Endothelial cell of umbilical vein (primary cell): ENCODE results near the gene SPATS1.

Source experiments
- CTCF ChIP-seq, 2 donors: IDR thresholded peaks; 1 replicate in 1 of 2; 2 replicates in 1 of 2; pipeline ENCODE4 v1.5.1; 2011; ENCODE audit warnings: low read length in 2 of 2, mild to moderate bottlenecking in 2 of 2, moderate library complexity in 2 of 2, control low read depth in 1 of 2, inconsistent platforms in 1 of 2, low read depth in 1 of 2; ENCODE audit not compliant: insufficient read depth in 1 of 2; ENCODE audit errors: extremely low read depth in 1 of 2
- EZH2 ChIP-seq: IDR thresholded peaks from 2 replicates; pipeline ENCODE4 v1.6.1; 2012; ENCODE audit warnings: borderline replicate concordance, low read depth, mild to moderate bottlenecking, moderate library complexity, low read length, inconsistent platforms; ENCODE audit not compliant: severe bottlenecking
- JUN ChIP-seq: IDR thresholded peaks from 2 replicates; pipeline ENCODE4 v1.6.1; 2011; ENCODE audit warnings: borderline replicate concordance, low read depth; ENCODE audit not compliant: insufficient read length, insufficient read depth
- MAX ChIP-seq: IDR thresholded peaks from 2 replicates; pipeline ENCODE4 v1.6.1; 2011; ENCODE audit not compliant: insufficient read depth, insufficient read length
- POLR2A ChIP-seq: IDR thresholded peaks from 2 replicates; pipeline ENCODE4 v1.6.1; 2012; ENCODE audit warnings: low read depth, mild to moderate bottlenecking, control low read depth, low read length
- POLR2AphosphoS5 ChIP-seq: IDR thresholded peaks from 2 replicates; pipeline ENCODE4 v1.6.1; 2012; ENCODE audit warnings: low read depth, mild to moderate bottlenecking, control low read depth, low read length, moderate library complexity; ENCODE audit not compliant: insufficient read depth

GRCh38 chr6:44375071-44375470 is 32.6 kb downstream of the SPATS1 start:
- TF ChIP-seq CTCF (IDR thresholded peaks at IDR 0.05; ENCODE audit: extremely low read depth in 1 of 2, insufficient read depth in 1 of 2, low read depth in 1 of 2, low read length in 2 of 2), result no peak
- TF ChIP-seq POLR2A, result no peak
- no peak for TF ChIP-seq MAX
- TF ChIP-seq EZH2, result no peak
- TF ChIP-seq POLR2AphosphoS5, result no peak
- no peak for TF ChIP-seq JUN
